ENCODE data around the gene VPS37C. TPM values are rescaled to one million over a fixed set of nuclear protein-coding genes. Genes with fewer than 3 reads are reported as not detected.
"Not testable (repeated sequence)": the region's sequence is repeated elsewhere in the genome, so short reads cannot be mapped to it uniquely, and the experiment has no call there.

Gene VPS37C
- total RNA-seq, 1 donor from 2014 or later: 14.3 TPM

GRCh38 chr11:61111786-61112517 is 49.3 kb downstream of the VPS37C start:
- intact Hi-C loops (cut with DNase I): no loop called here
- ATAC-seq (ENCODE audit: poor library complexity) (no peak), DNase-seq (no peak)

GRCh38 chr11:61111050-61111435 is 50.2 kb downstream of the VPS37C start:
- intact Hi-C loops (cut with DNase I): no loop called here
- no peak for ATAC-seq (ENCODE audit: poor library complexity)
- no peak for DNase-seq

GRCh38 chr11:61110255-61111049 is 50.8 kb downstream of the VPS37C start:
- DNase-seq (no peak), ATAC-seq (ENCODE audit: poor library complexity) (no peak)
- intact Hi-C loops (cut with DNase I): no loop called here

- ATAC-seq (ENCODE audit: poor library complexity) (no peak), DNase-seq (no peak)
- intact Hi-C loops (cut with DNase I): loop anchor here (10.0 kb wide), 1 partner anchor 65 kb away; no protein-coding TSS in a partner anchor
These were observed 51.6 kb downstream of the VPS37C start for GRCh38 chr11:61109671-61110070.

GRCh38 chr11:61108847-61109585 is 52.2 kb downstream of the VPS37C start:
- intact Hi-C loops (cut with DNase I): loop anchor here (10.0 kb wide), 1 partner anchor 64 kb away; no protein-coding TSS in a partner anchor
- DNase-seq (no peak), ATAC-seq (ENCODE audit: poor library complexity) (no peak)

- intact Hi-C loops (cut with DNase I): loop anchor here (10.0 kb wide), 1 partner anchor 63 kb away; no protein-coding TSS in a partner anchor
- ATAC-seq (ENCODE audit: poor library complexity) (no peak), DNase-seq (no peak)
These were observed 53.3 kb downstream of the VPS37C start for GRCh38 chr11:61107888-61108287.

GRCh38 chr11:61106894-61107470 is 54.2 kb downstream of the VPS37C start:
- intact Hi-C loops (cut with DNase I): loop anchor here (10.0 kb wide), 1 partner anchor 62 kb away; no protein-coding TSS in a partner anchor

GRCh38 chr11:61106296-61106695 is 54.9 kb downstream of the VPS37C start:
- no peak for ATAC-seq (ENCODE audit: poor library complexity)
- DNase-seq: no peak
- intact Hi-C loops (cut with DNase I): loop anchor here (10.0 kb wide), 1 partner anchor 61 kb away; no protein-coding TSS in a partner anchor

More at GRCh38 chr11:61106894-61107470, 54.2 kb downstream of the VPS37C start:
- DNase-seq (no peak), ATAC-seq (ENCODE audit: poor library complexity) (no peak)

GRCh38 chr11:61104963-61105362 is 56.3 kb downstream of the VPS37C start:
- DNase-seq (peak; percentile 8), ATAC-seq (ENCODE audit: poor library complexity) (no peak)
- intact Hi-C loops (cut with DNase I): loop anchor here (10.0 kb wide), 1 partner anchor 60 kb away; no protein-coding TSS in a partner anchor

GRCh38 chr11:61103851-61104423 is 57.3 kb downstream of the VPS37C start:
- no peak for ATAC-seq (ENCODE audit: poor library complexity)
- no peak for DNase-seq
- intact Hi-C loops (cut with DNase I): loop anchor here (10.0 kb wide), 1 partner anchor 59 kb away; no protein-coding TSS in a partner anchor

- intact Hi-C loops (cut with DNase I): loop anchor here (10.0 kb wide), 1 partner anchor 58 kb away; no protein-coding TSS in a partner anchor
- DNase-seq (no peak), ATAC-seq (ENCODE audit: poor library complexity) (no peak)
These were observed 58.3 kb downstream of the VPS37C start for GRCh38 chr11:61102667-61103571.

- intact Hi-C loops (cut with DNase I): no loop called here
- no peak for DNase-seq
- ATAC-seq (ENCODE audit: poor library complexity): no peak
These were observed 62.4 kb downstream of the VPS37C start for GRCh38 chr11:61098778-61099177.

- ATAC-seq (ENCODE audit: poor library complexity); DNase-seq; intact Hi-C loops (cut with DNase I): not testable (repeated sequence)
These were observed 63.0 kb downstream of the VPS37C start for GRCh38 chr11:61098261-61098660.

- ATAC-seq (ENCODE audit: poor library complexity): no peak
- intact Hi-C loops (cut with DNase I): no loop called here
- no peak for DNase-seq
These were observed 66.2 kb downstream of the VPS37C start for GRCh38 chr11:61095021-61095420.

- DNase-seq; ATAC-seq (ENCODE audit: poor library complexity); intact Hi-C loops (cut with DNase I): not testable (repeated sequence)
These were observed 67.1 kb downstream of the VPS37C start for GRCh38 chr11:61094167-61094566.

GRCh38 chr11:61092908-61093763 is 68.1 kb downstream of the VPS37C start:
- intact Hi-C loops (cut with DNase I): no loop called here
- ATAC-seq (ENCODE audit: poor library complexity): no peak
- no peak for DNase-seq

All from Right ventricle myocardium superior (tissue), 1 donor.